Right lobe of liver (tissue), 6 donors: Measurements from ENCODE around the gene IL17F. TPM values are rescaled to one million over a fixed set of nuclear protein-coding genes. Genes with fewer than 3 reads are reported as not detected.

ENCODE experiments used
- ATAC-seq, 4 donors: fragments of 200-7000 bp; cut with Tn5 transposase; one replicate each; pipeline ENCODE4 v1.9.1; 2020; ENCODE audit warnings: mild to moderate bottlenecking in 4 of 4, moderate library complexity in 4 of 4
- DNase-seq, 3 donors: peaks; one replicate each; pipeline ENCODE4 v3.0.0-alpha.2; 2020
- H3K27ac ChIP-seq, 3 donors: fragments of 200-600 bp; one replicate each; pipeline ENCODE4 v1.8.0; 2022
- H3K27me3 ChIP-seq, 2 donors: fragments of 200-600 bp; one replicate each; pipeline ENCODE4 v1.8.0; 2022
- H3K36me3 ChIP-seq, 4 donors: fragments of 200-600 bp; sonication (generic) in 1 of 4; one replicate each; pipeline versions ENCODE4 v1.5.1 to v1.8.0; 2017 to 2022; ENCODE audit warnings: control low read depth in 1 of 4
- H3K4me1 ChIP-seq, 4 donors: fragments of 200-600 bp; sonication (generic) in 1 of 4; one replicate each; pipeline versions ENCODE4 v1.5.1 to v1.8.0; 2017 to 2022; ENCODE audit warnings: control low read depth in 1 of 4
- H3K4me3 ChIP-seq, 3 donors: fragments of 200-600 bp; one replicate each; pipeline ENCODE4 v1.8.0; 2022
- H3K9me3 ChIP-seq, 4 donors: fragments of 200-600 bp; sonication (generic) in 1 of 4; one replicate each; pipeline versions ENCODE4 v1.5.1 to v1.8.0; 2017 to 2022; ENCODE audit warnings: control low read depth in 1 of 4
- CTCF ChIP-seq, 4 donors: fragments of 200-600 bp in 3 of 4; fragments of 450-650 bp in 1 of 4; IDR thresholded peaks; one replicate each; pipeline versions ENCODE4 v1.5.1 to v1.8.0; 2016 to 2022; ENCODE audit warnings: antibody characterized with exemption in 4 of 4, mild to moderate bottlenecking in 2 of 4
- POLR2A ChIP-seq: fragments of 450-650 bp; IDR thresholded peaks from one replicate; pipeline ENCODE4 v1.6.1; 2017; ENCODE audit warnings: antibody characterized with exemption, mild to moderate bottlenecking
- WGBS: methylation state at CpG from one replicate; pipeline ENCODE4 v1.1.6; 2018; ENCODE audit warnings: low coverage, low lambda C conversion rate; ENCODE audit not compliant: insufficient coverage; ENCODE audit errors: missing lambda C conversion rate; 5-methylcytosine and 5-hydroxymethylcytosine counted together
- intact Hi-C, 2 donors: fragments of 100-400 bp; cut with DNase I; formaldehyde crosslinking; loops; one replicate each; pipeline versions ENCODE4 v1.11.2 to v1.14.1; 2022
- total RNA-seq, 6 experiments: library from RNA; depleted of rRNA in 2 of 6; stranded (reverse); fragments of >200 nt in 2 of 6; fragmentation: NEBNext Ultra II Directional in 3 of 6; extraction: Animal tissue kit (Norgen Biotek cat#: 25700) in 3 of 6; gene quantifications; one replicate each; pipeline versions ENCODE4 v1.1.0 to v1.2.4, GENCODE V29; 2016 to 2023
- donor health status: DM: no; HTN: yes; CAD: no.
- donor health status: DM: no; HTN: no; CAD: no.
- donor health status: DM: no; HTN: no; CAD: no.
- donor health status: DM: no; HTN: yes; CAD: no.
- donor health status: DM: no; HTN: yes; CAD: no.

IL17F gene
- total RNA-seq, 6 experiments from 2014 or later = not detected

GRCh38 chr6:52286798-52287432 is 42.6 kb upstream of the IL17F start:
- DNase-seq (peak; percentile 68 to 72 (median 72)), ATAC-seq (peak in 3 of 4 donors; percentile 14 to 31 (median 27))
- Histone ChIP-seq H3K9me3 (no peaks in the 10 kb centered on the region), H3K27me3 (no peaks in the 10 kb centered on the region), H3K27ac (no peak overlapping the region), H3K36me3 (peaks cover 0 to 2% (median under 1%) of the 10 kb centered on the region in 4 donors), H3K4me3 (no peak overlapping the region), H3K4me1 (peaks cover 0 to 11% (median 3%) of the 10 kb centered on the region in 4 donors)
- TF ChIP-seq POLR2A = no peak
- TF ChIP-seq CTCF (IDR thresholded peaks at IDR 0.05) = peak; percentile 64 to 74 (median 70)
- intact Hi-C loops = loop anchor here (10.0 kb wide), 2 partner anchors 108 to 118 kb away; no protein-coding TSS in a partner anchor
- 20% methylated on average over 2 of the region's 2 CpGs for WGBS

- TF ChIP-seq CTCF (IDR thresholded peaks at IDR 0.05) (peak in 1 of 4 donors; percentile 12), POLR2A (no peak)
- DNase-seq = no peak
- peak overlapping the region; percentile 47 to 56 (median 51) for H3K27ac ChIP-seq
These were observed 41.1 kb upstream of the IL17F start for GRCh38 chr6:52285177-52286068.

GRCh38 chr6:52284460-52285176 is 40.3 kb upstream of the IL17F start, which contains the start of gene MCM3:
TSS of gene MCM3 (minus strand) at chr6:52284742. CDS start at chr6:52284674, 68 bp downstream.
- TF ChIP-seq POLR2A = peak; percentile 68
- TF ChIP-seq CTCF (IDR thresholded peaks at IDR 0.05) = peak in 2 of 4 donors; percentile 32 to 33
- H3K9me3 ChIP-seq = no peaks in the 10 kb centered on the region
- DNase-seq (peak; percentile 95 to 99 (median 98)), ATAC-seq (peak; percentile 99 to 100 (median 99))
- peak within 1 kb of the TSS; percentile 76 to 92 (median 79) for H3K4me3 ChIP-seq
- WGBS = 0% methylated on average over 21 of the region's 53 CpGs
- peaks cover 0 to 19% (median 9%) of the 10 kb centered on the region in 4 donors for H3K36me3 ChIP-seq
- peaks cover 0 to 11% (median 3%) of the 10 kb centered on the region in 4 donors for H3K4me1 ChIP-seq
- intact Hi-C loops = loop anchor here (10.0 kb wide), 2 partner anchors 110 to 120 kb away; no protein-coding TSS in a partner anchor
- H3K27ac ChIP-seq = peak within 1 kb of the TSS; percentile 47 to 56 (median 51)
- H3K27me3 ChIP-seq = no peaks in the 10 kb centered on the region

More at GRCh38 chr6:52285177-52286068, 41.1 kb upstream of the IL17F start:
- Histone ChIP-seq H3K27me3 (no peaks in the 10 kb centered on the region), H3K9me3 (no peaks in the 10 kb centered on the region), H3K36me3 (peaks cover 0 to 16% (median 9%) of the 10 kb centered on the region in 4 donors), H3K4me1 (peaks cover 0 to 11% (median 3%) of the 10 kb centered on the region in 4 donors), H3K4me3 (peak overlapping the region; percentile 46 to 92 (median 50))
- WGBS = 3% methylated on average over 12 of the region's 12 CpGs
- peak in 2 of 4 donors; percentile 6 to 13 for ATAC-seq
- intact Hi-C loops = loop anchor here (10.0 kb wide), 2 partner anchors 109 to 119 kb away; no protein-coding TSS in a partner anchor

DNA sequence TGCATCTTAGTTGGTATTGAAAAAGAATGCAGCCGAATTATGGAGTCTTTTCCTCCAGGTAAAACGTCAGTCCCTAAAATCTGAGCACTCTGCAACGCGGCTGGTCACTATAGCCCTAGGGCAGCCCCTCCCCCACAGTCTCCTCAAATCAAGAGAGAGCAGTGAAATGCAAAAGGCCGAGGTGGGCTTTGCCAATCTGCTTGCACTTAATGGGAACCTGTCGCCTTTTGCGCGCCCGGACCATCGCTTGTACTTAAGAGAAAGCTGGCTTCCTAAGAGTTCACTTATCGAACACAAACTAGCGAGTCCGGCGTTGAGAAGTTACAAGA is 39.8 kb upstream of the IL17F start:
- TF ChIP-seq POLR2A (no peak), CTCF (IDR thresholded peaks at IDR 0.05) (no peak)
- H3K36me3 ChIP-seq = peaks cover 0 to 23% (median 10%) of the 10 kb centered on the region in 4 donors
- intact Hi-C loops = loop anchor here (10.0 kb wide), 2 partner anchors 111 to 121 kb away; no protein-coding TSS in a partner anchor
- WGBS = 0% methylated on average over 10 of the region's 14 CpGs
- H3K9me3 ChIP-seq = no peaks in the 10 kb centered on the region
- peak overlapping the region; percentile 76 to 92 (median 79) for H3K4me3 ChIP-seq
- H3K27me3 ChIP-seq = no peaks in the 10 kb centered on the region
- no peak for ATAC-seq
- peak in 2 of 3 donors; percentile 48 to 50 for DNase-seq
- H3K27ac ChIP-seq = peak overlapping the region in 2 of 3 donors; percentile 41 to 45
- H3K4me1 ChIP-seq = peaks cover 0 to 11% (median 3%) of the 10 kb centered on the region in 4 donors
